GM21526 (cell line): ENCODE data around the gene APBB2.
"Not testable (repeated sequence)": the region's sequence is repeated elsewhere in the genome, so short reads cannot be mapped to it uniquely, and the experiment has no call there.

Source experiments
- ATAC-seq: cut with Tn5 transposase; IDR thresholded peaks from one replicate; pipeline ENCODE4 v1.9.1; 2021; ENCODE audit warnings: moderate library complexity; ENCODE audit not compliant: unreplicated experiment, low FRiP score

Gene APBB2

DNA sequence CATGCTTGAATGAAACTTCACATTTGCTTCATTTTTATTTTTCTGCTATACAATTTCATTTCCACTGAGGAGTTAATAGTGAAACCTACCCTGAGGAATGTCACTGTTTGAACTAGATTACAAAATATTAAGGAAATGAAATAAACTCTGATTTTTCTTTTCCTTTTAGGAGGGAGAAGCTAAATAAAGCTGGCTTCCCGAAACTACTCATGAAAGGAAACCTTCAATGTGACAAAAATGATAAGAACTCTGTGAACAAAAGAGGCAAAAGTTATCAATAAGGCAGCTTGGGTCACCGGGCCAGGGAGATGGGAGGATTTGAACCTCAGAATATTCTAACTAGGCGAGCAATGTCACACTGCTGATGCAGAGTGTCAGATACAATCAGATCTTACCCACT lies 185.2 kb downstream of the APBB2 start:
- ATAC-seq = no peak

GRCh38 chr4:41028392-41029076 lies 185.8 kb downstream of the APBB2 start:
- no peak for ATAC-seq

- ATAC-seq = no peak
Measured at GRCh38 chr4:41026971-41027370, 187.4 kb downstream of the APBB2 start.

DNA sequence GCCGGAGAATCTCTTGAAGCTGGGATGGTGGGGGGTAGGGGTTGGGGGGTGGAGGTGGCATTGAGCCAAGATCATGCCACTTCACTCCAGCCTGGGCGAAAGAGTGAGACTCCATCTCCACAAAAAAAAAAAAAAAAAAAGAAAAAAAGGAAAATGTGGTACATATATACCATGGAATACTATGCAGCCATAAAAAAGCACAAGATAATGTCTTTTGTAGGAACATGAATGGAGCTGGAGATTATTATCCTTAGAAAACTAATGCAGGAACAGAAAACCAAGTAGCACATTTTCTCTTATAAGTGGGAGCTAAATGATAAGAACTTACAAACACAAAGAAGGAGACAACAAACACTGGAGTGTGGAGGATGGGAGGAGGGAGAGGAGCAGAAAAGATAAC lies 188.5 kb downstream of the APBB2 start:
- no peak for ATAC-seq

DNA sequence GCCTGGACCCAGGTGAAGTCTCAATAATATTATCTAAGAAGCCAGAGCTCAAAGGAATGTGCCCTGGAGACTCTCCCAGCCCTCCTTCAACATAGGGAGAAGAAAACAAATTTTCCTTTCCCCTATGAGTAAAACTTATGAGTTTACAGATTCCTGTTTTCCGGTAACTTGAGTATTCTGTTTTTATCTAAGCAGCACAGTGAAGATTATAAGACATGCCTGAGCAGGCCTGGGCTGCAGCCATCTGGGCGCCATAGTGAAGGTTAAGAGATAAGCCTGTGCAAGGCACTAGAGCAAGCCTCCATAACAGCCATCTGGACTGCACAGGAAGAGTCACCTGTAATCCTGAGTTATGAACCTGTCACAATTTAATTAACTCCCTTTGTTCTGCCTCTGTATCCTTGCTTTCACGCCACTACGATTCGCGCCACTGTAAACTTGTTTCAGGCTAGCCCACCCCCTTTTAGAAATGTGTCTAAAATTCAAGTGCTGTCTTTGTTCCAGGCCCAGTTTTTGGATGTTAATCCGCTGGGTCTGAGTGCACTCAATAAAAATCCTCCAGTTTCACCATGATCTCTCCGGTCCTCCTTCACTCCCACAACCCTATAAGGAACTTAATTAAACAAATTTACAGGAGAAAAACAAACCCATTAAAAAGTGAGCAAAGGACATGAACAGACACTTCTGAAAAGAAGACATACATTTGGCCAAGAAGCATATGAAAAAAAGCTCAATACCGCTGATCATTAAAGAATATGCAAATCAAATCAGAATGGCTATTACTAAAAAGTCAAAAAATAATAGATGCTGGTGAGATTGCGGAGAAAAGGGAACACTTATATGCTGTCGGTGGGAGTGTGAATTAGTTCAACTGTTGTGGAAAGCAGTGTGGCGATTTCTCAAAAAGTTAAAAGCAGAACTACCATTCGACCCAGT lies 189.5 kb downstream of the APBB2 start:
- no peak for ATAC-seq

DNA sequence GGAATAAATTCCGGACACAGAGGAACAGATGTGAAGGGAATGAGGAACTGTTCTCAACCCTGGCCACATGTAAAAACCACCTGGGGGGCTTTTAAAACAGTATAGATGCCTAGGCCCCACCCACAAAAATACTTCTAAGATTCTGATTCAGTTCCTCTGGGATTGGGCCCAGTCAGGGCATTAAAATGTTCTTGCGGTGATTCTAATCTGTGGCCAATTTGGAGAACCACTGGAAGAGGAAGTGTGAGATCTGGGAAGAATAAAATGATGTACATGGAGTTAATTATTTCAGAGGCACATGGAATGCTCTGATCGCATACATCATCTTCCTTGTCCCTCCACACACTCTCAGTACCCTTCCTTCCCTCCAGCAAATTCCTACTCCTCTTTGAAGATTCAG lies 192.2 kb downstream of the APBB2 start:
- no peak for ATAC-seq

DNA sequence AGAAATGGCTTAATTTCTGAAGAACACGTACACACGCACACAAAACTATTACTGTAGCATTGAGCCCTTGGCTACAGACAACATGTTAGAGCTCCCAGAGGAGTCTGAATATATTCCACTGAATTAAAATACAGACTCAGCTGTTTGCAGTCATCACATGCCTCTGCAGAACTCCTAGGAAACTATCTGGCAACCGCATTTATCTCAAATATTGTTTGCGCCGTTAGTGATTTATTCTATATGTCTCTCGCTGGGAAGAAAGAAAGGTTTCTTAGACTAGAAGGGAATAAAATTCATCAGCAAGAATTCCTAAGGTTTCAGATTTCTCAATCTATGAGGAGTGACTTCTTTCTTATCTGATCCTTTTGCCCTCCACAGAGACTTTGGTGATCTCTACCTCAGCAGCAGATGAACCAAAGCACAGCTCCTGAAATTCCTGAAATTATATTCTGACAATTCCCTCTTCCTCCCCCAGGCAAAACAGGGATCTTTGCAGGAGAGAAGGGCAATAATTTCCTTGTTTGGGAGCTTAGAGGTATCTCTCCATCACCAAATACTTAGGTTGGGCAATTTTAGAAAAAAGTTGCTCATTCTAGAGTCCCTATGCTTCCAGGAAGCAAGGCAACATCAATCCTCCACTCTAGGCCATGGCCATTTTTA lies 199.2 kb downstream of the APBB2 start:
- ATAC-seq = no peak

DNA sequence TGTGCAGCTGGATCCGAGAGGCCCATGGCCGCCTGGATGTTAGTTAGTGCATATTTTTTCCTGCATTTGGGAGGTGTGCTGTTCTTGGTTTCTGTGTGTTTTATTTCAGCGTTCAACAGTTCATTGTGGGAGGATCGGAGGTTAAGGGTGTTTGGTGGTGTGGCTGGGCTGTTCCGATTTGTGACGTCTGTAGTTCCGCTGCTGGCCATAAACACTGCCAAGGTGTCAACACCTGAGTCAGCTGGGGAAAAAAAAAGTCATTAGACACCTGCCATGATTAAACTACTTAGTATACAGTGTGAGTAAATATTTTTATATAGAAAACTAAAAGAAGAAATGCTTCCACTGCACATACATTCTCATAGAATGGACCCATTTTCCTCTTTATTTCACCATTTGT lies 200.2 kb downstream of the APBB2 start:
- no peak for ATAC-seq

DNA sequence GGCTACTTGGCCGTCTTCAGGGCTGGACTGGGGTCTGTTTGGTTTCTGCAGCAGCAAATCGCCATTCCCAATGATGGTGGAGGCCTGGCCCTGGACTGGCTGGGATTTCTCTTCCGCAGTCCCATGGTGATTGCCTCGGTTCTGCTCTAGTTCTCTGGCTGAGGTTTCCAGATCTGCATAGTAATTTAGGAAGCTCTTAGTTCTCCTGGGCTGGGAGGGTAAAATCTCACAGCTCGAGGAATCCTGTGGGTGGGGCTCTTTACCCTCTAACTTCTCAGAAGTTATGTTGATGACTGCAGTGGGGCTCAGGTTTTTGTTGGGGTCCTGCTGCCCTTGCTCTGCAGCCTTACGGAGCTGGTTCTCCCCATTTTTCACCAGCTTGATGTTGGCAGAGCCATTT lies 200.6 kb downstream of the APBB2 start:
- ATAC-seq = no peak

DNA sequence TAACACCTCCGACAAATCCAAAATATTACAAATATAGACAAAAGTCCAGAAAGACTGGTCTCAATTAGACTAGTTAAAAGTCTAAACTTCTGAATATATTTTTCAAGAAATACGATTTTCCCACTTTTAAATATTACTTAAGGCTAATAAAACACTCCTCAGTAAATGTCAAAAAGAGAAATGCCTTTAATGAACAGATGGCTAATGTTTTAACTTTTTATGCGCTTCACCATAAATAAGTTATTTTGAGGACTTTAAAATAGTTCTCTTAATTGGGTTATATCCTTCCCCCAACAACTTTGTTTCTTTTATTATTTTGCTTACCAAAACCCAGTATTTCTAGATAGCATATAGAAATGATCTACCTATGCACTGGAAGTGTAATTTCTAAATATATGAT lies 201.4 kb downstream of the APBB2 start:
- no peak for ATAC-seq

DNA sequence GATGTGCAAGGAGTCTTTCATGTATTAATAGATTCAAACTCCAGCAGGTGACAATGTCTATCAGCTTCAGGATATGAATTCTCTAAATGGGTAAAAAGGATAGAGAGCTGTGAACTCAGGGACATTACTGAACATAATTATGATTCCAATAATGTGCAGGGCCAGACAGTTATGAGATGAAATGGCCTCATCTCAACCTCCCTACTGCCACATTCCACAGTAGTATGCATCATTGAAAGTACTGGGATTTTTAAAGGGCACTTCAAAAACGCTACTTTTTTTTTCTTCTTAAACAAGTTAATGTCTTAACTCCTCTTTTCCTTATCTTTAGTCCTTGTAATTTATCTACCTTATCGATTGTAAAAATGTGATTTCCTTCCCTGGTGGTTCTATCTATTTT lies 202.0 kb downstream of the APBB2 start:
- no peak for ATAC-seq

DNA sequence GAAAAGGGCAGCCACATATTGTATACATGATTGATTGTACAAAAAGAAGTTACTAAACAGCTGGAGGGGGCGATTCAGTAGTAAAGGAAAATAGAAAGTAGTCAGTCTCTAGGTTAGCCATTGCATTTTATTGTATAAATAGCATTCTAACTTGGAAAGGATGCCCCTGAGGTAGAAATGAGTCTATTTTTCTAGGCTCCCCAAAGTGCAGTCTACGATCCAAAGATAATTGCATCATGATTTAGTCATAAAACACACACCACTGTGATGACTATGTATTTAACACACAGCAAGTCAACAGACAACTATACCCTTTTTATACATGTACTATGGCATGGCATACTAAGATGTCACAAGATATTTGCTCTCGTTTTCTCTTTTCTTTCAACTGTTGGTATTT lies 204.9 kb downstream of the APBB2 start:
- ATAC-seq = no peak

- no peak for ATAC-seq
Measured at GRCh38 chr4:41006141-41006540, 208.2 kb downstream of the APBB2 start.

DNA sequence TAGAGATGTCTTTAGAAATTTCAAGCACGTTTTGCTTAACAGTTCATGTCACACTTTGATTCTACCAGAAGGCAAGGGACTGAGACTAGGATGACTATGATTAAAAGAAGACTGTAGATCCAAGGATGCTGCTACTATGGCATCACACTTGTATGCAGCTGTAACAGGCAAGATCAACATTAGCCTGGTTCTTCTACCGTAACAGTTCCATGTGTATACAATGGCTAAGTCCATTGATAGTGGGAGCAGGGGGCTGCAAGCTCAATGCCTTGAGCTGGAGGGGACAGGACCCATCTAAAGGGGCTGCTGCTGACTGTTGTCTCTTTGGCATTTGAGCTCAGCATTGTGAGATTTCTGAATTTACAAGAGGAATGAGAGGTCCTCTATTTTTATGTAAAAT lies 212.0 kb downstream of the APBB2 start:
- no peak for ATAC-seq

DNA sequence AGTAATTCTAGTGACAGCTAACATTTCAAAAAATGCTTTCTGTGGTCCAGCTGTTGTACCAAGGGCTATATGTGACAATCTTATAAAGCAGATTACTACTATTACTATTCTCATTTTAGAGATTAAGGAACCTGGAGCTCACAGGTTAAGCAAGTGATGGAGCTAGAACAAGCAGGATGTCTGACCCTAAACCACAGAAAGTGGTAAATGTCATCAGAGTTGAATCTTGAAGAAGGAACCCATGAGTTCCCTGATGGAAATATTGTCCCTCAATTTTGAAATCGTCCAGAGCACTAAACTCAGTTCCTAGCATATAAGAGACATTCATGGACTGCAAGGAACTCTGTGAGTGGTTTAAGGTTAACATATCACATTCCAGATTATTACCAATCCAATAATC lies 214.0 kb downstream of the APBB2 start:
- no peak for ATAC-seq

DNA sequence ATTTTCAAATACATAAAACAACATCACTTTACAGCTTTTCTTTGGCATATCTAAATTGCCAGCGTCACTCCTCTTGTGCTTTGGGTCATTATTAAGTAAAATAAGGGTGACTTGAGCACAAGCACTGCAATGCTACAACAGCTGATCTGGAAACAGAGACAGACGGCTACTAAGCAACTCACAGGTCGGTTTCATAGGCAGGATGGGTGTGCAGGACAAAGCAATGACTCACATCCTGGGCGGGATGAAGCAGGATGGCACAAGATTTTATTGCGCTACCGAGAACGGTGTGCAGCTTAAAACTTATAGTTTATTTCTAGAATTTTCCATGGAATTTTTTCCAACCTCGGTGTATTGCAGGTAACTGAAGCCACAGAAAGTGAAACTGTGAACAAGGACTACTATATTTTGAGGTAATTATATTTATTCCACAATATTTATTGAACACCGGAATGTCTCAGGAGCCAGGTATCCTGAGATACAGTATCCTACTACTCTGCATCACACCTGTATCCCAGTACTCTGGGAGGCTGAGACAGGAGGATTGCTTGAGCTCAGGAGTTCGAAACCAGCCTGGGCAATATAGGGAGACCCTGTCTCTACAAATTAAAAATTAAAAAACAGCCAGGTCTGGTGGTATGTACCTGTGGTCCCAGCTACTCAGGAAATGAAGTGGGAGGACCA lies 215.5 kb downstream of the APBB2 start:
- ATAC-seq = no peak

DNA sequence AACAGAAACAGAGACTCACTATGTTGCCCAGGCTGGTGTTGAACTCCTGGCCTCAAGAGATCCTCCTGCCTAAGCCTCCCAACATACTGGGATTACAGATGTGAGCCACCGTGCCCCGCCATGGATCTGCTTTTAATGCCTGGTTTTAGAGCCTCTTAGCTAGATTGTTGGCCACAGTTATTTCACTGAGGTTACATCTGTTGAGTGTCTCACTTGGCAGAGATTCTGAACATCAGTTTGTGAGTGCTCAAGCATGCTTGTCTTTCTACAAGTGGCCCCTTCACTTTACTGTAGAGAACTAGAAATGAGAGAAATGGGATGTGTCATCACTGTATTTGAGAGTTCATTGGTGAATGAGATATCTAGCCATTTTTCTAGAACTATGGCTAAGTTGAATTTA lies 218.5 kb downstream of the APBB2 start:
- no peak for ATAC-seq

- not testable (repeated sequence) for ATAC-seq
Measured at GRCh38 chr4:40994321-40994720, 220.0 kb downstream of the APBB2 start.

DNA sequence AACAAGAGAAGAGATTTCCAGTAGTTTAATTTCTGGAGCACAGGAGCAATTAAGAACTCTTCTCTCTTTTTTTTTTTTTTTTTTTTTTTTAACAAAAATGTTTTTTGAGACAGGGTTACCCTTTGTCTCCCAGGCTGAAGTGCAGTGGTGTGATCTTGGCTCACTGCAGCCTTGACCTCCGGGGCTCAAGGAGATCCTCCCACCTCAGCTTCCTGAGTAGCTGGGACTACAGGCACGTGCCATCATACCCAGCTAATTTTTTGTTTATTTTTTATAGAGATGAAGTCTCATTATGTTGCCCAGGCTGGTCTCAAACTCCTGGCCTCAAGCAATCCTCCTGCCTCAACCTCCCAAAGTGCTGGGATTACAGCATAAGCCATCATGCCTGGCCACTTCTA lies 221.0 kb downstream of the APBB2 start:
- not testable (repeated sequence) for ATAC-seq

GRCh38 chr4:40992472-40993295 lies 221.7 kb downstream of the APBB2 start:
- ATAC-seq = peak; percentile 68
